ENCODE results near the gene SLC37A4. TPM values are rescaled to one million over a fixed set of nuclear protein-coding genes. Genes with fewer than 3 reads are reported as not detected.

Gene SLC37A4
- total and polyA plus RNA-seq, 2 of the 8 experiments (the other 6 are each of a cell fraction or from before 2014, with no cell fraction given): 35.1 to 91.9 TPM

DNA sequence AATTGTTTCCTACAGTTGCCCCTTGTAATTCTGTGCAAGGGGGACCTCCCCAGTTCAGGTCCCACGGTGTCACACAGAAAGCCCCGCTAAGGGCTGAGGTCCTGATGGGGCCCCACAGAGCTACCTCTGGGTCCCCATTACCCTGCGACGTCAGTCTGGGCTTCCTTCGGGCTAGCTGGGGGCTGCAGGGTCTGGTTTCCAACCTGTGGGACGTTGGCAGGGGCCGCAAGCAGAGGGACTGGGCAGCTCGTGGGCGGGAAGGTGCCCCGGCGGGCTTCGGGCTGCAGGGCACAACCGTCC lies 698 bp downstream of the SLC37A4 start (continued):
- TF ChIP-seq CHD7 (IDR thresholded peaks at IDR 0.05; ENCODE audit: insufficient replicate concordance, low read length) (no peak), CHD2 (IDR thresholded peaks at IDR 0.05; ENCODE audit: low read length) (no peak), RNF2 (IDR thresholded peaks at IDR 0.05; ENCODE audit: borderline replicate concordance, low read depth, low read length, missing control alignments, poor library complexity, severe bottlenecking) (no peak), EP300 (IDR thresholded peaks at IDR 0.05; ENCODE audit: borderline replicate concordance in 1 of 2, low read depth in 2 of 2, low read length in 2 of 2) (no peak)
